SK-N-SH (cell line): ENCODE data around the gene ARHGAP4. TPM values are rescaled to one million over a fixed set of nuclear protein-coding genes. Genes with fewer than 3 reads are reported as not detected.

Experiments
- CTCF ChIA-PET: fragments of 300-600, 350-600 bp; formaldehyde crosslinking; extraction: SDS; loops from one replicate; lab custom pipeline; 2021; lab: Yijun Ruan, JAX
- POLR2A ChIA-PET: fragments of 350-600 bp; sonication (Branson Sonifier 250); formaldehyde crosslinking; extraction: SDS; loops from one replicate; lab custom pipeline; 2020; ENCODE audit warnings: antibody characterized with exemption, inconsistent platforms; lab: Yijun Ruan, JAX
- DNase-seq: peaks from one replicate; pipeline ENCODE4 v3.0.0; 2012
- H2AFZ ChIP-seq: fragments of 200-600 bp; sonication (generic); 2 replicates; pipeline ENCODE4 v1.8.1; 2016; ENCODE audit warnings: antibody characterized with exemption, mild to moderate bottlenecking, low read depth
- H3F3A ChIP-seq: fragments of 200-600 bp; sonication (generic); replicated peaks from 2 replicates; pipeline ENCODE3; 2016; ENCODE audit warnings: antibody characterized with exemption, mild to moderate bottlenecking; ENCODE audit not compliant: insufficient read depth
- H3K27ac ChIP-seq, 2 experiments: fragments of 200-500 bp in 1 of 2; fragments of 200-600 bp in 1 of 2; sonication (Bioruptor generic) in 1 of 2; sonication (generic), shearing (Covaris generic) in 1 of 2; 2 replicates each; pipeline versions ENCODE4 v1.5.1 to v1.6.1; 2014 to 2016; ENCODE audit warnings: low read depth in 2 of 2, inconsistent platforms in 1 of 2, low read length in 1 of 2, mild to moderate bottlenecking in 1 of 2, mixed read lengths in 1 of 2
- H3K27me3 ChIP-seq: fragments of 200-600 bp; sonication (generic), shearing (Covaris generic); 2 replicates; pipeline ENCODE4 v1.6.1; 2016; ENCODE audit warnings: mixed run types; ENCODE audit not compliant: insufficient read depth
- H3K36me3 ChIP-seq, 2 experiments: fragments of 200-500 bp in 1 of 2; fragments of 200-600 bp in 1 of 2; sonication (Bioruptor generic) in 1 of 2; sonication (generic) in 1 of 2; replicated peaks in 1 of 2; 2 replicates each; pipeline versions ENCODE3 to v1.5.1; 2014 to 2016; ENCODE audit warnings: low read length in 1 of 2, mild to moderate bottlenecking in 1 of 2; ENCODE audit not compliant: insufficient read depth in 2 of 2, control insufficient read depth in 1 of 2
- H3K4me1 ChIP-seq, 2 experiments: fragments of 200-500 bp in 1 of 2; fragments of 200-600 bp in 1 of 2; sonication (Bioruptor generic) in 1 of 2; sonication (generic), shearing (Covaris generic) in 1 of 2; 2 replicates each; pipeline versions ENCODE4 v1.5.1 to v1.6.1; 2014 to 2016; ENCODE audit warnings: low read depth in 1 of 2, low read length in 1 of 2, mixed run types in 1 of 2; ENCODE audit not compliant: insufficient read depth in 2 of 2, control insufficient read depth in 1 of 2
- H3K4me2 ChIP-seq: fragments of 200-600 bp; sonication (generic), shearing (Covaris generic); 2 replicates; pipeline ENCODE4 v1.6.1; 2017; ENCODE audit warnings: mixed run types
- H3K4me3 ChIP-seq, 2 experiments: fragments of 200-500 bp in 1 of 2; fragments of 200-600 bp in 1 of 2; sonication (Bioruptor generic) in 1 of 2; sonication (generic), shearing (Covaris generic) in 1 of 2; 2 replicates each; pipeline versions ENCODE4 v1.5.1 to v1.8.1; 2014 to 2016; ENCODE audit warnings: low read depth in 2 of 2, inconsistent platforms in 1 of 2, low read length in 1 of 2, mild to moderate bottlenecking in 1 of 2, mixed read lengths in 1 of 2, moderate library complexity in 1 of 2
- H3K79me2 ChIP-seq: fragments of 200-600 bp; sonication (generic); 2 replicates; pipeline ENCODE4 v1.8.1; 2017; ENCODE audit warnings: mild to moderate bottlenecking; ENCODE audit not compliant: insufficient read depth
- H3K9ac ChIP-seq: fragments of 200-600 bp; sonication (generic); 2 replicates; pipeline ENCODE4 v1.6.1; 2017; ENCODE audit warnings: mixed run types
- H3K9me2 ChIP-seq: fragments of 200-600 bp; sonication (generic); 2 replicates; pipeline ENCODE4 v1.6.1; 2017; ENCODE audit warnings: mixed run types
- H3K9me3 ChIP-seq: fragments of 200-600 bp; sonication (generic); 2 replicates; pipeline ENCODE4 v1.6.1; 2017; ENCODE audit warnings: mixed run types, mild to moderate bottlenecking, moderate library complexity
- H4K20me1 ChIP-seq: fragments of 200-600 bp; sonication (generic); 2 replicates; pipeline ENCODE4 v1.6.1; 2017; ENCODE audit warnings: mild to moderate bottlenecking, mixed run types; ENCODE audit not compliant: insufficient read depth
- CHD2 ChIP-seq: fragments of 150-350 bp; IDR thresholded peaks from 2 replicates; pipeline ENCODE4 v1.6.1; 2018; ENCODE audit warnings: low read length; ENCODE audit not compliant: partially characterized antibody
- CTCF ChIP-seq: fragments of 200-600 bp; sonication (generic); IDR thresholded peaks from 2 replicates; pipeline ENCODE4 v1.6.1; 2017; ENCODE audit warnings: antibody characterized with exemption, mild to moderate bottlenecking, moderate library complexity
- ELF1 ChIP-seq: IDR thresholded peaks from 2 replicates; pipeline ENCODE4 v1.4.0; 2012
- EP300 ChIP-seq, 2 experiments: IDR thresholded peaks; 2 replicates each; pipeline versions ENCODE4 v1.4.0 to v1.6.1; 2012; ENCODE audit warnings: borderline replicate concordance in 1 of 2, low read depth in 1 of 2, low read length in 1 of 2
- FOXJ3 ChIP-seq: sonication (generic); formaldehyde crosslinking; IDR thresholded peaks from 2 replicates; pipeline ENCODE4 v1.5.1; 2020; ENCODE audit warnings: mild to moderate bottlenecking, missing genetic modification reagents
- FOXM1 ChIP-seq: IDR thresholded peaks from 2 replicates; pipeline ENCODE4 v1.4.0; 2012; ENCODE audit warnings: low read depth, mild to moderate bottlenecking
- IRF3 ChIP-seq: fragments of 150-350 bp; IDR thresholded peaks from 2 replicates; pipeline ENCODE4 v1.6.1; 2016; ENCODE audit warnings: mild to moderate bottlenecking, low read depth, low read length
- JUND ChIP-seq: IDR thresholded peaks from 2 replicates; pipeline ENCODE4 v1.4.0; 2012
- MEF2A ChIP-seq: IDR thresholded peaks from 2 replicates; pipeline ENCODE4 v1.4.0; 2012; ENCODE audit warnings: low read depth, borderline replicate concordance
- MXI1 ChIP-seq: IDR thresholded peaks from 2 replicates; pipeline ENCODE4 v1.6.1; 2012; ENCODE audit warnings: mild to moderate bottlenecking, low read depth, low read length, improper control_type of control experiment
- NRF1 ChIP-seq: IDR thresholded peaks from 2 replicates; pipeline ENCODE4 v1.6.1; 2012; ENCODE audit warnings: low read depth, mild to moderate bottlenecking, low read length
- POLR2AphosphoS5 ChIP-seq: IDR thresholded peaks from 2 replicates; pipeline ENCODE4 v1.6.1; 2012; ENCODE audit warnings: low read depth, low read length
- RCOR1 ChIP-seq: fragments of 150-350 bp; IDR thresholded peaks from 2 replicates; pipeline ENCODE4 v1.6.1; 2017; ENCODE audit warnings: antibody characterized with exemption, low read length
- RXRA ChIP-seq: IDR thresholded peaks from 2 replicates; pipeline ENCODE4 v1.4.0; 2012; ENCODE audit warnings: low read depth, mild to moderate bottlenecking, borderline replicate concordance
- SIN3A ChIP-seq: IDR thresholded peaks from 2 replicates; pipeline ENCODE4 v1.6.1; 2012; ENCODE audit warnings: low read depth, mild to moderate bottlenecking, low read length, moderate library complexity, borderline replicate concordance
- TEAD4 ChIP-seq: IDR thresholded peaks from 2 replicates; pipeline ENCODE4 v1.4.0; 2012; ENCODE audit warnings: mild to moderate bottlenecking, borderline replicate concordance; ENCODE audit not compliant: insufficient read depth
- USF1 ChIP-seq: IDR thresholded peaks from 2 replicates; pipeline ENCODE4 v1.4.0; 2012; ENCODE audit warnings: low read depth, borderline replicate concordance
- USF2 ChIP-seq: fragments of 150-350 bp; IDR thresholded peaks from 2 replicates; pipeline ENCODE4 v1.6.1; 2017; ENCODE audit warnings: antibody characterized with exemption, low read length, low read depth, borderline replicate concordance
- ZBTB33 ChIP-seq: IDR thresholded peaks from 2 replicates; pipeline ENCODE4 v1.4.0; 2012; ENCODE audit warnings: low read depth, borderline replicate concordance
- WGBS: methylation state at CpG from one replicate; pipeline ENCODE4 v1.1.6; 2017; ENCODE audit warnings: low lambda C conversion rate; 5-methylcytosine and 5-hydroxymethylcytosine counted together
- polyA plus RNA-seq, 3 experiments: library from polyadenylated mRNA; depleted of rRNA; stranded (reverse); fragments of >200 nt; gene quantifications; 2 replicates each; pipeline ENCODE4 v1.2.3, GENCODE V29; 2012

The ARHGAP4 gene
- polyA plus RNA-seq, 1 of the 3 experiments (the other 2 are of a cell fraction) = 1.6 TPM

GRCh38 chrX:153886915-153887314 is 39.1 kb downstream of the ARHGAP4 start:
- TF ChIP-seq CTCF (no peak), POLR2AphosphoS5 (no peak), RCOR1 (no peak), SIN3A (no peak), JUND (no peak), MEF2A (no peak), FOXM1 (no peak), FOXJ3 (CRISPR knock-in tag) (no peak), USF1 (no peak), TEAD4 (no peak), MXI1 (no peak), CHD2 (no peak), IRF3 (no peak), RXRA (no peak), NRF1 (no peak), USF2 (no peak), EP300 (IDR thresholded peaks at IDR 0.05; ENCODE audit: borderline replicate concordance in 1 of 2, low read depth in 1 of 2, low read length in 1 of 2) (no peak), ELF1 (no peak), ZBTB33 (no peak)
- Histone ChIP-seq H3K9me2 (no peaks in the 10 kb centered on the region), H3K4me3 (no peak overlapping the region), H4K20me1 (no peaks in the 10 kb centered on the region), H3K9ac (no peak overlapping the region), H3K4me2 (no peak overlapping the region), H3K36me3 (no peaks in the 10 kb centered on the region), H2AFZ (no peak overlapping the region), H3F3A (no peaks in the 10 kb centered on the region), H3K27ac (no peak overlapping the region), H3K4me1 (peaks cover 0 to 25% of the 10 kb centered on the region in 2 experiments; a peak in 1 of 4 replicates), H3K79me2 (no peaks in the 10 kb centered on the region), H3K27me3 (peaks cover 41% of the 10 kb centered on the region), H3K9me3 (no peaks in the 10 kb centered on the region)
- CTCF ChIA-PET = no interaction called here
- no peak for DNase-seq
- POLR2A ChIA-PET = interaction anchor here (1.2 to 1.7 kb wide), 2 partner anchors 13 to 40 kb away, joined by 4 to 5 read pairs; no protein-coding TSS in a partner anchor
- 61% methylated on average over 12 of the region's 13 CpGs for WGBS
